HEK293 (cell line): ENCODE data around the gene FOXK2.

ENCODE experiments used
- KLF16 ChIP-seq: fragments of 450-650 bp; formaldehyde crosslinking; IDR thresholded peaks from 2 replicates; pipeline ENCODE4 v1.5.1; 2017; ENCODE audit warnings: missing biosample characterization, missing genetic modification characterization
- ZFP3 ChIP-seq: fragments of 450-650 bp; formaldehyde crosslinking; IDR thresholded peaks from 2 replicates; pipeline ENCODE4 v1.5.1; 2016; ENCODE audit warnings: low read depth, missing biosample characterization, missing genetic modification characterization
- TF ChIP-seq, protein P1 (sequence below): fragments of 450-650 bp; formaldehyde crosslinking; IDR thresholded peaks from 2 replicates; pipeline ENCODE4 v1.5.1; 2016; ENCODE audit warnings: missing biosample characterization, missing genetic modification characterization
- TF ChIP-seq, protein P2 (sequence below): fragments of 450-650 bp; formaldehyde crosslinking; IDR thresholded peaks from 2 replicates; pipeline ENCODE4 v1.5.1; 2016; ENCODE audit warnings: missing biosample characterization, missing genetic modification characterization

DNA sequence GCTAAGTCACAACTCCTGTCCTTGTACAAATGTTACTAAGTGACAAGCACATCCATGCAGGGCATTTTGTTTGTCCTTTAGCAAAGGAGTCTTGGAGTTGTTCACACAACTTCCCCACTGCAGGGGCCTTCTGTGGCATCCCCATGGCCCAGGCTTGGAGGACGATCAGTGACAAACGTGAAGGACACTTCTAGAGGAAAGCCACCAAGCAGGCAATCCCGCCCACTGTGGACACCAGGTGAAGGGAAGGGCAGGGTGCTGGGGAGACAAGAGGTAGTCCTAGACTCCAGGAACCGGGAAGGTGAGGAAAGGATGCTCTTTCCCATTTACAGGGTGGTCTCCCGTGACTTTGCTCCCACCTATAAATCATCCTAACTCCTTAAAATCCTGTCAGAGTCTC is 124.6 kb downstream of the FOXK2 start:
- TF ChIP-seq, protein P1, sequence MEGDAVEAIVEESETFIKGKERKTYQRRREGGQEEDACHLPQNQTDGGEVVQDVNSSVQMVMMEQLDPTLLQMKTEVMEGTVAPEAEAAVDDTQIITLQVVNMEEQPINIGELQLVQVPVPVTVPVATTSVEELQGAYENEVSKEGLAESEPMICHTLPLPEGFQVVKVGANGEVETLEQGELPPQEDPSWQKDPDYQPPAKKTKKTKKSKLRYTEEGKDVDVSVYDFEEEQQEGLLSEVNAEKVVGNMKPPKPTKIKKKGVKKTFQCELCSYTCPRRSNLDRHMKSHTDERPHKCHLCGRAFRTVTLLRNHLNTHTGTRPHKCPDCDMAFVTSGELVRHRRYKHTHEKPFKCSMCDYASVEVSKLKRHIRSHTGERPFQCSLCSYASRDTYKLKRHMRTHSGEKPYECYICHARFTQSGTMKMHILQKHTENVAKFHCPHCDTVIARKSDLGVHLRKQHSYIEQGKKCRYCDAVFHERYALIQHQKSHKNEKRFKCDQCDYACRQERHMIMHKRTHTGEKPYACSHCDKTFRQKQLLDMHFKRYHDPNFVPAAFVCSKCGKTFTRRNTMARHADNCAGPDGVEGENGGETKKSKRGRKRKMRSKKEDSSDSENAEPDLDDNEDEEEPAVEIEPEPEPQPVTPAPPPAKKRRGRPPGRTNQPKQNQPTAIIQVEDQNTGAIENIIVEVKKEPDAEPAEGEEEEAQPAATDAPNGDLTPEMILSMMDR (tag by site-specific recombination), result no peak
- TF ChIP-seq ZFP3 (no peak), KLF16 (tag by site-specific recombination) (no peak)
- TF ChIP-seq, protein P2, sequence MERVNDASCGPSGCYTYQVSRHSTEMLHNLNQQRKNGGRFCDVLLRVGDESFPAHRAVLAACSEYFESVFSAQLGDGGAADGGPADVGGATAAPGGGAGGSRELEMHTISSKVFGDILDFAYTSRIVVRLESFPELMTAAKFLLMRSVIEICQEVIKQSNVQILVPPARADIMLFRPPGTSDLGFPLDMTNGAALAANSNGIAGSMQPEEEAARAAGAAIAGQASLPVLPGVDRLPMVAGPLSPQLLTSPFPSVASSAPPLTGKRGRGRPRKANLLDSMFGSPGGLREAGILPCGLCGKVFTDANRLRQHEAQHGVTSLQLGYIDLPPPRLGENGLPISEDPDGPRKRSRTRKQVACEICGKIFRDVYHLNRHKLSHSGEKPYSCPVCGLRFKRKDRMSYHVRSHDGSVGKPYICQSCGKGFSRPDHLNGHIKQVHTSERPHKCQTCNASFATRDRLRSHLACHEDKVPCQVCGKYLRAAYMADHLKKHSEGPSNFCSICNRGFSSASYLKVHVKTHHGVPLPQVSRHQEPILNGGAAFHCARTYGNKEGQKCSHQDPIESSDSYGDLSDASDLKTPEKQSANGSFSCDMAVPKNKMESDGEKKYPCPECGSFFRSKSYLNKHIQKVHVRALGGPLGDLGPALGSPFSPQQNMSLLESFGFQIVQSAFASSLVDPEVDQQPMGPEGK, result no peak
